Nephron (organoid): Measurements from ENCODE around the gene ICA1.

Source experiments
- H3K27ac Mint-ChIP-seq, 3 experiments: 2 replicates each; pipeline ENCODE4 v1.8.0; 2020; ENCODE audit warnings: mixed read lengths in 3 of 3, mild to moderate bottlenecking in 2 of 3, moderate library complexity in 1 of 3
- H3K27me3 Mint-ChIP-seq: 2 replicates; pipeline ENCODE4 v1.8.0; 2021; ENCODE audit warnings: low read depth, mild to moderate bottlenecking, moderate library complexity, mixed read lengths
- H3K36me3 Mint-ChIP-seq: 2 replicates; pipeline ENCODE4 v1.8.0; 2020; ENCODE audit warnings: low read depth, mixed read lengths
- H3K4me1 Mint-ChIP-seq: 2 replicates; pipeline ENCODE4 v1.8.0; 2020; ENCODE audit warnings: mixed read lengths
- H3K4me3 Mint-ChIP-seq, 3 experiments: 2 replicates each; pipeline ENCODE4 v1.8.0; 2020; ENCODE audit warnings: mild to moderate bottlenecking in 3 of 3, mixed read lengths in 3 of 3, moderate library complexity in 2 of 3
- H3K9me3 Mint-ChIP-seq: 2 replicates; pipeline ENCODE4 v1.8.0; 2020; ENCODE audit warnings: mixed read lengths
- CTCF ChIP-seq, 3 experiments: fragments of 200-600 bp; sonication (generic); IDR thresholded peaks; one replicate each; pipeline ENCODE4 v1.5.0; 2021; ENCODE audit warnings: antibody characterized with exemption in 3 of 3; ENCODE audit not compliant: unreplicated experiment in 3 of 3

ICA1 gene

DNA sequence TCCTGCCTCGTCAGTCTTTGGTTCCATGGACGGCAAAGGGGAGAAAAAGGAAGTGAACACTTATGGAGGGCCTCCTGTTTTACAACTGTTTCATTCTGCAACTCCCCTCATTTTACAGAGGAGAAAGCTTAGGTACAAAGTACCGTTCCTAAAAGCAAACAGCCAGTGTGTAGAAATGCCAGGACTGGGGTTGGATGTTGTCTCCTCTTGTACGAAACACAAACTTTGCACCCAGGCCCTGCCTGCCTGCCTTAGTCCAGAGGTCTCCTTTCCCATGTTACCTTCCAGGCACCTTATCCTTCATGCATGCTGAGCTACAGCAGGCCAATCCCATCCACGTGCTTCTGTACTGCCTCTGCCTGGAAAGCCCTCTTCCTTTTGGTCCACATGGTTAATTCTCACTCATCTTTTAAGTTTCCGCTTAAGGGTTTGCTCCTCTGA is 86.0 kb downstream of the ICA1 start:
- Mint-ChIP-seq H3K36me3 (no peaks in the 10 kb centered on the region), H3K4me1 (no peaks in the 10 kb centered on the region), H3K27ac (no peak overlapping the region), H3K9me3 (no peaks in the 10 kb centered on the region), H3K4me3 (no peak overlapping the region), H3K27me3 (peaks cover 3% of the 10 kb centered on the region)
- no peak for TF ChIP-seq CTCF (IDR thresholded peaks at IDR 0.05; ENCODE audit: unreplicated experiment in 3 of 3)

DNA sequence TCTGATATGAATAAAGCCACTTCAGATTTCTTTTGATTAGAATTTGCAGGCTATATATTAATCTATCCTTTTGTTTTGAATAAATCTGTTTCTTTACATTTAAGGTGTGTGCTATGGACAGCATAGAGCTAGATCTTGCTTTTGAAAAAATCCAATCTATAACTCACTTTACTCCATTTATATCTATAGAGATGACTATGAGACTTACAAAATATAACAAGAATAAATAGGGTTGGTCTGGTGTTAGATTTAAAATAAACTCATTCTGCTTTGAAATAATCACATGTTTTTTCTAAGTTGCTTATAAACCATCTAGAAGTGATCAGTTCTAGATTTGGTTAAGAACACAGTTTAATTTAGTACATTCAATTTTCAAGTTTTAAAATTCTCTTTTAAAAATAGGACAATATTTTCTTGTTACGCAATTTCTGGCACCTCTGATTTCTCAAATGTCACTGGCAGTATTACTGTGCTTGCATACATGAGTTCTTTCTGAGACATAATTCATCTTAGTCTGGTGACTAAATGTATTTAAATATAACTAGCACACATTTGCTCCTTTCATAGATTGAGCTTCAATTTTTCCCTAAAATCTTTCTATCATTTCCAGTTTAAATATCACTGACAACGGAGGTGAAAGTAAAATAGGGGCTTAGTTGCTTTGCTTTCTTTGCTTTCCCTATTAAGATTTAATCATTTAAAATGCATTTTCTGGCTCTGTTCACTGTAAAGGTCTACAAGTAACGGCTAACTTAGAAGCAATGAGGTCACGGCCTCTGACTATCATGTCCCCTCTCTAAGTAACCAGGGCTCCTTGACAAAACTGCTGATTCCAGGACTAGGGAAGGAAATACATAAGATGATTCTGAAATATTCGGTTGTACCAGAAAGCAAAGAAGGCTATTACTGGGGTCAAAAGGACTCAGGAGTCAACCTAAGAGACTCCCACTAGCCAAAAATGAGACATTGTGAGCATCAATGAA is 89.3 kb downstream of the ICA1 start:
- H3K4me3 Mint-ChIP-seq = no peak overlapping the region
- H3K36me3 Mint-ChIP-seq = no peaks in the 10 kb centered on the region
- no peak for TF ChIP-seq CTCF (IDR thresholded peaks at IDR 0.05; ENCODE audit: unreplicated experiment in 3 of 3)
- no peak overlapping the region for H3K27ac Mint-ChIP-seq
- no peaks in the 10 kb centered on the region for H3K27me3 Mint-ChIP-seq
- H3K4me1 Mint-ChIP-seq = no peaks in the 10 kb centered on the region
- no peaks in the 10 kb centered on the region for H3K9me3 Mint-ChIP-seq

DNA sequence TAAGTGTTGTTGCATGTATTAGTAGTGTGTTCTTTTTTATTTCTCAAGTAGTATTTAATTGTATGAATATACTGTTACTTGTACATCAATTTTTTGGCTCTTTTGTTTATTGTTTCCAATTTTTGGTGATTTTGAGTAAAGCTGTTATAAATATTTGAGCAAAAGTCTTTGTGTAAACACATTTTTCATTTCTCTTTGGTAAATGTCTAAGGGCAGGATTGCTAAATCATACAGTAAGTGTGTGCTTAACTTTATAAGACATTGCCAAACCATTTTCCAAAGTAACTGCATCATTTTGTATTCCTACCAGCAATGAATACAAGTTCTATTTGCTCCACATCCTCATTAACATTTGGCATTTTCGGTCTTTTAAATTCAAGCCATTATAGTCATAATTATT is 92.8 kb downstream of the ICA1 start:
- no peaks in the 10 kb centered on the region for H3K36me3 Mint-ChIP-seq
- TF ChIP-seq CTCF (IDR thresholded peaks at IDR 0.05; ENCODE audit: unreplicated experiment in 3 of 3) = no peak
- H3K4me1 Mint-ChIP-seq = no peaks in the 10 kb centered on the region
- H3K4me3 Mint-ChIP-seq = no peak overlapping the region
- no peaks in the 10 kb centered on the region for H3K27me3 Mint-ChIP-seq
- no peak overlapping the region for H3K27ac Mint-ChIP-seq
- H3K9me3 Mint-ChIP-seq = peaks cover 3% of the 10 kb centered on the region

DNA sequence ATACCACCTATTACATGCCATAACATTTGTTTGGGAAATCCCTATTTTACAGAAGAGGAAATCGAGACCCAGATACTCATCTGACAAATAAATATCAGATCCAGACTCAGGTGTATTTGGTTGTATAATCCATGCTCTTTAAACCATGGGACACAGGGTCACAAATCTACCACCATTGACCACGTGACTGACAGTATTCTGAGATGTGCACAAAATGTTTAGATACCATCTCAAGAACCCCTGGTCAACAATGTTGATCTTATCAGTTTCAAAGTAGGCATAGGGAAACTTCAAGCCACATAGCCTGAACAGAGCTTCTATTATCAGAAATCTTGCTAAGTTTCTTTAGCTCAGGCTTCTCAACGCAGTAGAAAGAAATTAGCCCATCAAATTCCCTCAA is 93.6 kb downstream of the ICA1 start:
- H3K4me1 Mint-ChIP-seq = no peaks in the 10 kb centered on the region
- H3K27ac Mint-ChIP-seq = no peak overlapping the region
- no peak for TF ChIP-seq CTCF (IDR thresholded peaks at IDR 0.05; ENCODE audit: unreplicated experiment in 3 of 3)
- no peak overlapping the region for H3K4me3 Mint-ChIP-seq
- no peaks in the 10 kb centered on the region for H3K27me3 Mint-ChIP-seq
- H3K9me3 Mint-ChIP-seq = peaks cover 3% of the 10 kb centered on the region
- H3K36me3 Mint-ChIP-seq = no peaks in the 10 kb centered on the region

DNA sequence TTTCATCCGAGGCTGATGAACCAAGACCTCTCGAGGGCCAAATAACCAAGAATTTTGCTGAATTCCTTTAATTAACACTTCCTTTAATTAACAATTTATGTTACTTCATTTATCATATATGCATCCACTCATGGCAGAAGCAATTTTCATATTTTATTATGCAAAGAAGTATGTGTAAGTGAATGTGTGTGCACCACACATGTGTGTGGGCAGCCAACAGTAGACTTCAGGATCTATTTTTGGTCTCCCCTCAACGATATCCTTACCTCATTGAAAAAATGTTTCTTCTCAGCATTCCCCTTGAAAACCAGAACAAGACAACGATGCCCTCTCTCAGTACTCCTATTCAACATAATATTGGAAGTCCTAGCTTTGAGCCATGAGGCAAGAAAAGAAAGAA is 96.8 kb downstream of the ICA1 start:
- no peak overlapping the region for H3K4me3 Mint-ChIP-seq
- TF ChIP-seq CTCF (IDR thresholded peaks at IDR 0.05; ENCODE audit: unreplicated experiment in 3 of 3) = no peak
- peaks cover 3% of the 10 kb centered on the region for H3K9me3 Mint-ChIP-seq
- no peaks in the 10 kb centered on the region for H3K36me3 Mint-ChIP-seq
- peaks cover 14% of the 10 kb centered on the region for H3K4me1 Mint-ChIP-seq
- H3K27me3 Mint-ChIP-seq = no peaks in the 10 kb centered on the region
- no peak overlapping the region for H3K27ac Mint-ChIP-seq

GRCh38 chr7:8162181-8162580 is 99.8 kb downstream of the ICA1 start:
- Mint-ChIP-seq H3K36me3 (no peaks in the 10 kb centered on the region), H3K4me3 (no peak overlapping the region), H3K9me3 (peaks cover 3% of the 10 kb centered on the region), H3K27ac (peak overlapping the region in 1 of 3 experiments; percentile 21), H3K27me3 (no peaks in the 10 kb centered on the region), H3K4me1 (peaks cover 14% of the 10 kb centered on the region)
- no peak for TF ChIP-seq CTCF (IDR thresholded peaks at IDR 0.05; ENCODE audit: unreplicated experiment in 3 of 3)
